WI38 (cell line): Measurements from ENCODE around the gene CACNG4.
"Not testable (repeated sequence)": the region's sequence is repeated elsewhere in the genome, so short reads cannot be mapped to it uniquely, and the experiment has no call there.

ENCODE experiments used
- H3K4me3 ChIP-seq: 2 replicates; pipeline ENCODE4 v1.5.1; 2011; ENCODE audit warnings: low read depth, mild to moderate bottlenecking, control low read depth, low read length
- CTCF ChIP-seq: IDR thresholded peaks from 2 replicates; pipeline ENCODE4 v1.5.1; 2012; ENCODE audit warnings: low read depth, mild to moderate bottlenecking, control low read depth, low read length

The CACNG4 gene

GRCh38 chr17:67035131-67036083 is 70.9 kb downstream of the CACNG4 start:
- H3K4me3 ChIP-seq, result no peak overlapping the region
- TF ChIP-seq CTCF, result no peak

GRCh38 chr17:67038861-67039365 is 74.4 kb downstream of the CACNG4 start:
- no peak for TF ChIP-seq CTCF
- H3K4me3 ChIP-seq, result no peak overlapping the region

- TF ChIP-seq CTCF, result no peak
- H3K4me3 ChIP-seq, result no peak overlapping the region
Measured at GRCh38 chr17:67040652-67041051, 76.1 kb downstream of the CACNG4 start.

- H3K4me3 ChIP-seq, result not testable (repeated sequence)
Measured at GRCh38 chr17:67041119-67041518, 76.6 kb downstream of the CACNG4 start.

- TF ChIP-seq CTCF, result no peak
- no peak overlapping the region for H3K4me3 ChIP-seq
Measured at GRCh38 chr17:67041531-67041930, 77.0 kb downstream of the CACNG4 start.

- TF ChIP-seq CTCF, result no peak
- no peak overlapping the region for H3K4me3 ChIP-seq
Measured at GRCh38 chr17:67041941-67042899, 77.7 kb downstream of the CACNG4 start.

GRCh38 chr17:67043283-67043682 is 78.8 kb downstream of the CACNG4 start:
- H3K4me3 ChIP-seq, result no peak overlapping the region
- TF ChIP-seq CTCF, result no peak
